ENCODE data around the gene HEATR3.
"Not testable (repeated sequence)": the region's sequence is repeated elsewhere in the genome, so short reads cannot be mapped to it uniquely, and the experiment has no call there.

The HEATR3 gene

DNA sequence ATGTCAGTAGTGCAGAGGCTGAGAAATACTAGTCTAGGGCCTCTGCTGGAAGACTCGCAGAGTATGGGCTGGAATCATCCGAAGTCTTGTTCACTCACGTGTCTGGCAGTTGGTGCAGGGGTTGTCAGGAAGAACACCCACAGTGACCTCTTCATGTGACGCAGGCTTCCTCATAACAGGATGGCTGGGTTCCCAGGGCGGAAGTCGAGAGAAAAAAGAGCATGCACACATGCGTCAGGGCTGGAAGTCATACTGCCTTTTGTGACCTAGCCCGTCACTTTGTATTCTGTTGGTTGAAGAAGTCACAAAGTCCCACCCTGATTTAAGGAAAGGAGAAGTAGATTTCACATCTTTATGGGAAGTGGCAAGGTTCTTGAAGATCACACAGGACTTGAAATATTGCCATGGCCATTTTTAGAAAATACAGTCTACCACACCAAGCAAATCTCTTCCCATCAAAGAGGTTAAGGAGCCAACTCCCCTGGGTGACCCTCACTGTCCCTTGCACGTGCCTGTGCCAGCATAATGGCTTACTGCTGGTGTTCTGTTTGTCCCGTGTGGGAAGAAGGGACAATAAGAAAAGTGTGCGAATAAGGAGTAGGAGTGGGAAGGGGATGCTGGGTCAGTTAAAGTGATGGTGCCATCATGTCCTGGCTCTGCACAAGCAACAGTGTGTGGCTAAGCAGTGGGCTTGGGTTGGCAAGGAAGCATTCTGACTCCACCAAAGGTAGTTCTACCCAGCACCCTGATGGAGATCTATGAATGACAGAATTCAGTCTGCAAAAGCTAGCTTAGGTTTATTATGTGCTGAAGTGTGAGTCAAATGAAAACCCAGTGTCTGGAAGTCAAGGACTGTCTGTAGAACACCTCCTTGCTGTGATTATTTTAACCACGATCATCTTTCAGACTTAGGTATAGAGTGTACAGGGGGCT, 28.1 kb downstream of the HEATR3 start:
- intact Hi-C loops (cut with DNase I), result no loop called here
- peak in 5 of 10 donors; percentile 8 to 87 (median 29) for DNase-seq

DNA sequence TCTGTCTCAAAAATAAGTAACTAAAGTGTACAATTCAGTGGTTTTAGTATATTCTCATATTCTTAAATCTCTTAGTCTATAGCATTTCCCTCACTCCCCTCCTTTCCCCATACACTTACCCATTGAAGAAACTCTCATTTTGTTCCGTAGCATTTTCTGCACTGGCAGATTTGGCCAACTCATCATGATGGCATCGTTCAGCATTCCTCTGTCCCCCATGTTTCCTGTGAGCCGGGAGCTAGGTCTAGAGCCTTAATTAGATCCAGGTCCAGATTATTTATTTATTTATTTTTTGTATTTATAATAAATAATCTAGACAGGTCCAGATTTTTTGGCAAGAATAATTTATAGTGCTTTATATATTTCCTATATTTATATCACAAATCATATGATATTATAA, 31.0 kb downstream of the HEATR3 start:
- DNase-seq, result no peak
- intact Hi-C loops (cut with DNase I), result no loop called here

DNA sequence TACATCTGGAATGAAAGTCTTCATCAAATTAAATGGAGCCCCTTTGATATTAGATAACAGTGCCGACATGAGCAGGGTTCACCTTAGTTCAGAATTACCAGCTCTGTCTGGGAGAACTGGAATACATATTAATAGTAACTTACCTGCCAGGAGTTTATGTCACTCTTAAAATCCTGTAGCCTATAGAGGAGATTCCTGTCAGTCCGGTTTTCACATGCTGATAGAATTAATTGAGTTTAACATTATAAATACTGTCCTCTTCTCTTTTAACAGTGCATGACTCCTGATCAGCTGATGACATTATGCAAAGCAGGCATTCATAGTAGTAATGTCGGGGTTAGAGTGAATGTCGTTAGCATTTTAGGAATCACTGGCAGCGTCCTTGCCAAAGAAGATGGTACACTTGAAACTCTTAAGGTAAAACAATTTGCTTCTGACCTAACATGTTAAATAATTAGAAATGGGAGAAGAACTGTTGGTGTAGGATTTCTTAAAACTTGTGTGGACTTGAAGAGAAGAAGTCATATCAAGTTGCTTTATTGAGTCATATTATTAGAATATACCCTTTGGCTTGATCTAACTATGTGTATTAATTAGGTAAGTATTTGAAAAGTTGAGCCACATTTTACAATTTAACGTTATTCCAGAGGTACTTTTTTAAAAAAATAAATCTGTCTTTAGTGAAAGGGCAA, 34.3 kb downstream of the HEATR3 start:
- no peak for DNase-seq

GRCh38 chr16:50102051-50102746, 36.4 kb downstream of the HEATR3 start:
- no peak for DNase-seq
- intact Hi-C loops (cut with DNase I), result no loop called here

More for the DNA sequence above, 34.3 kb downstream of the HEATR3 start:
- intact Hi-C loops (cut with DNase I), result no loop called here

DNA sequence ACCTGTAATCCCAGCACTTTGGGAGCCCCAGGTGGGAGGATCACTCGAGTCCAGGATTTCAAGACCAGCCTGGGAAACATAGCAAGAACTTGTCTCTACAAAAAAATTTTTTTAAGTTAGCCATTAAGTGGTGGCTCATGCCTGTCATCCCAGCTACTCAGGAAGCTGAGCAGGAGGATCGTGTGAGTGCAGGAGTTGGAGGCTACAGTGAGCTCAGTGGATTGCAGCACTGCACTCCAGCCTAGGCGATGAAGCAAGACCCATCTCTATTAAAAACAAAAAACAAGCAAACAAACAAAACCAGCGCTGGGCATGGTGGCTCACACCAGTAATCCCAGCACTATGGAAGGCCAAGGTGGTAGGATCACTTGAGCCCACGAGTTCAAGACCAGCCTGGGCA, 38.0 kb downstream of the HEATR3 start:
- intact Hi-C loops (cut with DNase I), result no loop called here
- DNase-seq, result no peak

GRCh38 chr16:50114357-50115129, 48.8 kb downstream of the HEATR3 start:
- peak in 1 of 10 donors; percentile 13 for DNase-seq
- intact Hi-C loops (cut with DNase I), result no loop called here

GRCh38 chr16:50120711-50121110, 54.9 kb downstream of the HEATR3 start:
- intact Hi-C loops (cut with DNase I), result no loop called here
- DNase-seq, result no peak

DNA sequence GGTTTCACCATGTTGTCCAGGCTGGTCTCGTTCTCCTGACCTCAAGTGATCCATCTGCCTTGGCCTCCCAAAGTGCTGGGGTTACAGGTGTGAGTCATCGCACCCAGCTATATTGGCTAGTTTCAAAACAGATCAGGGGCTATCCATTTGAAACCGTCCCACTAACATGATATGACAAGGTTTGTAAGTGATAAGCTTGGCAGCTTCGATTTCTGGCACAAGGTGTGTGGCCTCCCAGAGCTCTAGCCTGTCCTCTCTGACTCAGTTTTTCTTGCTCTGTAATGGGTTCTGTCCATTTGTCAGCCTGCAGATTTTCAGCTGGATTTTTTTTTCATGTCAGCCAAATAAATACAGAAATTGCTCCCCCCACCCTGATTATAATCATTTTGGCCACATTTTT, 55.5 kb downstream of the HEATR3 start:
- intact Hi-C loops (cut with DNase I), result no loop called here
- peak in 1 of 10 donors; percentile 14 for DNase-seq

GRCh38 chr16:50121721-50122445, 56.1 kb downstream of the HEATR3 start:
- DNase-seq, result no peak
- intact Hi-C loops (cut with DNase I), result no loop called here

DNA sequence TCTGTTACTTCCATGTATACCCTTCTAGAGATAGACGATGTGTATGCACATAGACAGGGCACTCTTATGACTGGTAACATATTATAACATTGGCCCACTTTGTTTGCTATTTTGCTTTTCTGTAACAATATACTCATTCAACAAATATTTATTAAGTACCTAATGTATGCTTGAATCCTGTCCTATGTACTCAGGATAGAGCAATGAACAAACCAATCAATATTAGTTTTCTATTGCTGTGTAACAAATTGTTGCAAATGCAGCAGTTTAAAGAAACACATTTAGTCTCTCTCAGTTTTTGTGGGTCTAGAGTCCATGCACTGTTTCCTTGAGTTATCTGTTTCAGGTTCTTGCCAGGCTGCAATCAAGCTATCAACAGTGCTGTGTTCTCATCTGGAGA, 57.6 kb downstream of the HEATR3 start:
- DNase-seq, result no peak
- intact Hi-C loops (cut with DNase I), result no loop called here

- no peak for DNase-seq
- intact Hi-C loops (cut with DNase I), result no loop called here
Observed at GRCh38 chr16:50124769-50125168, 59.0 kb downstream of the HEATR3 start.

GRCh38 chr16:50126183-50126582, 60.4 kb downstream of the HEATR3 start:
- intact Hi-C loops (cut with DNase I), result no loop called here
- DNase-seq, result no peak

DNA sequence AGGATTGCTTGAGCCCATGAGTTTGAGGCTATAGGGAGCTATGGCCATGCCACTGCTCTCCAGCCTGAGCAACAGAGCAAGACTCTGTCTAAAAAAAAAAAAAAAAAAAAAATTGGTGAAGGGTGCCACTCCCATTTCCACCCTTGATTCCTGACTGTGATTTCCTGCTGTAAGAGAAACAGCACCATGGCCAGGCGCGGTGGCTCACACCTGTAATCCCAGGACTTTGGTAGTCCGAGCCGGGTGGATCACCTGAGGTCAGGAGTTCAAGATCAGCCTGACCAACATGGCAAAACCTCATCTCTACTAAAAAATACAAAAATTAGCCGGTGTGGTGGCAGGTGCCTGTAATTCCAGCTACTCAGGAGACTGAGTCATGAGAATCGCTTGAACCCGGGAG, 66.8 kb downstream of the HEATR3 start:
- intact Hi-C loops (cut with DNase I), result not testable (repeated sequence)
- peak in 1 of 10 donors; percentile 22 for DNase-seq

- peak in 1 of 10 donors; percentile 4 for DNase-seq
- intact Hi-C loops (cut with DNase I), result no loop called here
Observed at GRCh38 chr16:50133214-50133613, 67.4 kb downstream of the HEATR3 start.

DNA sequence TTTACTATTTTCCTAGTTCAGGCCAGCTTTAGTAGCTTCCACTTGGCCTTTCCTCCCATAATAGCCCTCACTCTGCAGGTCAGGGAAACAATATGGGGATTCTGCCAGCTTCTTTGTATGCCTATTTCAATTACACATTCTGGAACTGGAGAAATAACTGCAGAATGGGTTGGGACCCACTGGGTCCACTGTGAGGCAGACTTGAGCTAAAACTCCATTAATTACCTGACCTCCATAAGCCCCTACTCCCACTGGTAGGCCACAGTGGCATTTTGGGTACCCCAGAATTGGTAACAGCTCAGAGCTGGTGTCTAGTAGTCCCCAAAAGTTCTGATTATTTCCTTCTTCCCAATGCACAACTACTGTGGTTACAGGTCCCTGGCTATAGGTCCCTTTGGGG, 70.6 kb downstream of the HEATR3 start:
- DNase-seq, result peak in 1 of 10 donors; percentile 12
- intact Hi-C loops (cut with DNase I), result no loop called here

DNA sequence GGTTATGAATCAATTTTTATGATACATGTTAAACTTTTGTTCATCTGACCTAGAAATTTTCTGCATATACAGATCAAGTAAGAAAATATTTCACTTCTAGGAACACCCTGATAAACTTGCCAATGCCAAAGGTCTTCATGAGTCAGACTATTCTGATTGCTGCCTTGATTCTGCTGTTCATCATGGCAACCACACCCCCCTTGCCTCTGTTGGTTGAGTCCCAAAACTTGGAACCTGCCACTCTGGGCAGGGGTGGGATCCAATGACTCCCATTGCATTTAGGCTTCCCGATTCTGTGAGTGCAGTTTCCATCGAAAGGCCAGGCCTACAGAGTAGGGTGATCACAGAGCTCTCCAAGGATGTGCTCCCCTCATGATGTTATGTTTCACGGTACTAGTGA, 71.5 kb downstream of the HEATR3 start:
- no peak for DNase-seq
- intact Hi-C loops (cut with DNase I), result no loop called here

GRCh38 chr16:50139580-50139979, 73.8 kb downstream of the HEATR3 start:
- intact Hi-C loops (cut with DNase I), result no loop called here
- DNase-seq, result no peak

GRCh38 chr16:50144211-50144610, 78.4 kb downstream of the HEATR3 start:
- DNase-seq, result peak in 1 of 10 donors; percentile 1
- intact Hi-C loops (cut with DNase I), result no loop called here
